Neural progenitor cell (in vitro differentiated cells): ENCODE data around the gene TTLL10.

Experiments used
- EZH2 ChIP-seq: fragments of 200-600 bp; sonication (generic); IDR thresholded peaks from 2 replicates; pipeline ENCODE4 v1.6.1; 2017; ENCODE audit warnings: antibody characterized with exemption, mild to moderate bottlenecking, moderate library complexity
- EZH2phosphoT487 ChIP-seq: fragments of 200-600 bp; sonication (generic); IDR thresholded peaks from 2 replicates; pipeline ENCODE4 v1.6.1; 2017; ENCODE audit warnings: antibody characterized with exemption
- TF ChIP-seq, protein P1 (sequence below): fragments of 200-600 bp; sonication (generic); IDR thresholded peaks from 2 replicates; pipeline ENCODE4 v1.5.1; 2017; ENCODE audit warnings: antibody characterized with exemption, mild to moderate bottlenecking

DNA sequence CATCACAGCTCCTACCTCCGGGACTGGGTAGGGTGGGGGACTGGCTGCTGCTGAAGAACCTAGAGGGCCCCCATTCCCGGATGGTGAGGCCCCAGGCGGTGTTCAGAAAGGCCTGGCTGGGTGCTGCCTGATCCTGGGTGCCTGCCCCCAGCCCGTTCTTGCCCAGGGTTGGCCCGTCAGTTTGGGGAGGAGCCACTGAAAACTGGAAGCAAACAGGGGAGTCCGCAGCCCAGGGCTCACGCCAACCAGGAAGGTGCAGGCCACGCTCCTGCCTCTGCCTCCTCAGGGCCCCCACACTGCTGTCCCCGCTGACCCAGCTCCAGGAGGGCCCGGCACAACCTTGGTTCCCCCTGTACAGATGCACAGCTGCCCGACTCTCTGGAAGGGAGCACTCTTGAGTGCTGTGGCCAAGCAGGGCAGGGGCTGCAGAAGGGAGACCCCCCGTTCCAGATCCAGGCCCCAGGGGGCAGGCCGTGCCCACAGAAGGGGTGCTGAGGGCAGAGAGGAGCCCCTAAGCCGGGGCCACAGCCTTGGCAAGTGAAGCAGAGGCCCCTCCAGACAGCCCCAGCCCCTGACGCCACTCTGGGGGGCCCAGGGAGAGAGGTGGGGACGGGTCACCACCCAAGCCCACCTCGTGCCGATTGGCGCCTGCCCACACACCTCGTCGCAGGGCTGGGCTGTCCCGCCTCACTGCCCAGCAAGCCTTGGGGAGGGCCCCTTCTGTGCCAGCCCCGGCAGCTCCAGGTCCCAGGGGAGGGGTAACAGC lies 67.3 kb downstream of the TTLL10 start:
- TF ChIP-seq EZH2phosphoT487 (no peak), EZH2 (no peak)
- TF ChIP-seq, protein P1, sequence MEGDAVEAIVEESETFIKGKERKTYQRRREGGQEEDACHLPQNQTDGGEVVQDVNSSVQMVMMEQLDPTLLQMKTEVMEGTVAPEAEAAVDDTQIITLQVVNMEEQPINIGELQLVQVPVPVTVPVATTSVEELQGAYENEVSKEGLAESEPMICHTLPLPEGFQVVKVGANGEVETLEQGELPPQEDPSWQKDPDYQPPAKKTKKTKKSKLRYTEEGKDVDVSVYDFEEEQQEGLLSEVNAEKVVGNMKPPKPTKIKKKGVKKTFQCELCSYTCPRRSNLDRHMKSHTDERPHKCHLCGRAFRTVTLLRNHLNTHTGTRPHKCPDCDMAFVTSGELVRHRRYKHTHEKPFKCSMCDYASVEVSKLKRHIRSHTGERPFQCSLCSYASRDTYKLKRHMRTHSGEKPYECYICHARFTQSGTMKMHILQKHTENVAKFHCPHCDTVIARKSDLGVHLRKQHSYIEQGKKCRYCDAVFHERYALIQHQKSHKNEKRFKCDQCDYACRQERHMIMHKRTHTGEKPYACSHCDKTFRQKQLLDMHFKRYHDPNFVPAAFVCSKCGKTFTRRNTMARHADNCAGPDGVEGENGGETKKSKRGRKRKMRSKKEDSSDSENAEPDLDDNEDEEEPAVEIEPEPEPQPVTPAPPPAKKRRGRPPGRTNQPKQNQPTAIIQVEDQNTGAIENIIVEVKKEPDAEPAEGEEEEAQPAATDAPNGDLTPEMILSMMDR, result no peak
